HG03442 (cell line): ENCODE results near the gene NFIC.
"Not testable (repeated sequence)": the region's sequence is repeated elsewhere in the genome, so short reads cannot be mapped to it uniquely, and the experiment has no call there.

ENCODE experiments used
- ATAC-seq: cut with Tn5 transposase; IDR thresholded peaks from one replicate; pipeline ENCODE4 v1.9.1; 2021; ENCODE audit warnings: mild to moderate bottlenecking, moderate library complexity; ENCODE audit not compliant: unreplicated experiment

Gene NFIC

DNA sequence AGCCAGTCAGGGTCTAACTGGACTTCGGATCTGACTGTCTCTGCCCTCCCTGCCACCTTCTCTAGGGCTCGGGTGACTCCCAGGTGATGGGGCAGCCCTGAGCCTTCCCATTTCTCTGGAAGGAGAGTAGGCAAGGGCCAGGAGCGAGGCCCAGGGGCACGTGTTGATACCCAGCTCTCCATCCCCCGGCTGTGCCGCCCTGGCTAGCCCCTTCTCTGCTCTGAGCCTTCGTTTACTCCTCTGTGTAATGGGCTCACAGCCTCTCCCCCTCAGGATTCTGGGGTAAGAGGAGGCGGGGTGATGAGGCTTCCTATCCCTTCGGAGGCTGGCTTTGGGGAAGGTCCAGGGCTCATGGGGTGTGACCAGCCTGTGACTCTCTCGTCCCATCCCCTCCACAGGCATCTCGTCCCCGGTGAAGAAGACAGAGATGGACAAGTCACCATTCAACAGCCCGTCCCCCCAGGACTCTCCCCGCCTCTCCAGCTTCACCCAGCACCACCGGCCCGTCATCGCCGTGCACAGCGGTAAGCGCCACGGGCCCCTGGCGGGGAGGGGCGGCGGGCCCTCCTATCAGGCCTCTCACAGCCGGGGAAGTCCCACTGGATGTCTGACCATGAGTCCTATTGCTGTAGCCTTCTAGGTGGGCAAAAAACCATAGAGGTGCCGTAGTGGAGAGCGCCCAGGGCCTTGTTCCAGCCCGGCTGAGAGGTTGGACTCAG is 82.4 kb downstream of the NFIC start:
- no peak for ATAC-seq

DNA sequence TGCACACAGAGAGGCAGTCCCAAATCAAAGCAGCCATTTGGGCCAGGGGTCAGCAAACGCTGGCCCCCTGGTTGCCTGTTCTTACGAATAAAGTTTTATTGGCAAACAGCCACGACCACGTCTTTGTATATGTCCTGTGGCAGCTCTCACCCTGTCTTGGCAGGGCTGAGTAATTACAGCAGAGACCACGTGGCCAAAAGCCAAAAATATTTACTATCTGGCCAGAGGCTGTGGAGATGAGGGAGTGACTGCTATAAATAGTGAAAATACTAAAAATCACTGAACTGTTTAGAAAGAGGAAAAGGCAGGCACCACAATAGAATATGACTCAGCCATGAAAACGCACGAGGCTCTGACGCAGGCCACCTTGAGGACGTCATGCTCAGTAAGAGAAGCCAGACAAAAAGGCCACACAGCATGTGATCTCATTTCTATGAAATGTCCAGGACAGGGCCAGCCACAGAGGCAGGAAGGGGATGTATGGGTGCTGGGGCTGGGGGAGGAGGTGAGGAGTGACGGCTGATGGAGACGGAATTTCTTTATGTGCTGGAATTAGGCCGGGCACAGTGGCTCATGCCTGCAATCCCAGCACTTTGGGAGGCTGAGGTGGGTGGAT is 84.5 kb downstream of the NFIC start:
- no peak for ATAC-seq

- no peak for ATAC-seq
Measured at GRCh38 chr19:3451451-3451866, 85.1 kb downstream of the NFIC start.

GRCh38 chr19:3452171-3452941 is 86.0 kb downstream of the NFIC start:
- no peak for ATAC-seq

- ATAC-seq, result not testable (repeated sequence)
Measured at GRCh38 chr19:3452942-3453214, 86.5 kb downstream of the NFIC start.

DNA sequence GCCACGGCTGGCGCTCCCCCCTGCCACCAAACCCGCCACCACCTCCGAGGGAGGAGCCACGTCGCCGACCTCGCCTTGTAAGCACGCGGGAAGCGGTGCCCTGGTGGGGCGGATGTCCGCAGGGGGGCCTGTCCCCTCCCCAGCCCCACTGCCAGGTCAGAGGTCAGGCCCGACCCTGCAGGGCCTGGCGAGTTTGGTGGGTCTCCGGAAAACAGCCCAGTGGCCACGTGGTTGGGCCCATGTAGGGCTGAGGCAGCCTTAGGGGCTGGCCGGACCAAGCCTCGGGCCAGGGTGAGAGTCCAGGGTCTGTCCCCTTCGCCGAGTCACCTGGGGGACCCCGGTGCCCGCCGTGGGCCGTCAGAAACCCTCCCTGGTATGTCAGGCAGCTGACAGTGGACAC is 87.5 kb downstream of the NFIC start:
- ATAC-seq, result no peak

DNA sequence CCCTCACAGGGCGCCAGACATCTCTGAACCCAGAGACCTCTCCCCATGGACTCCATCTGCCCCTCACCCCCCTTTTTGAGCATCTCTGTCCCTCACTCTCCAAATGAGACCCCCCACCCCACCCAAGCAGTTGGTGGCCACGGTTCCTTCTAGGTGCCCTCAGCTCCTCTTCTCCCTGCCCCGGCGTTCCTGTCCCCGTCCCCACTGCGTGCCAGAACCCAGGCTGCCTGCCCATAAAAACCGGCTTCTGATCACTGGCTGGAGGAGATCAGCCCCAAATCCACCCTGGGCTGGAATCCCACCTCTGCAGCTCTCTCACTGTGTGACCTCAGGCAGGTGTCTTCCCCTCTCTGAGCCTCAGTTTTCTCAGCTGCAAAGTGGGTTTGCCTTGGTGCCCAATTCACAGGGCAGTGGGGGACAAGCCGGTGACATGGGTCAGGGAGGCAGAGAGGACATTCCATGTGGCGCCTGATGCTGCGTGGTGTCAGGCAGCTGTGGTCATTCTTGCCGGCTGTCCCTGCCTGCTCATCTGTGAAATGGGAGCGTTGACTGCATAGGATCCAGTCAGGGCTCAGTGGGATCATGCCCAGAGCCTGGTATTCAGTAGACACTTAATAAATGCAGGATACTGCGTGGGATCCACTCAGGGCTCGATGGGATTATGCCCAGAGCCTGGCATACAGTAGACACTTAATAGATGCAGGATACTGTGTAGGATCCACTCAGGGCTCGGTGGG is 88.4 kb downstream of the NFIC start:
- ATAC-seq, result no peak

DNA sequence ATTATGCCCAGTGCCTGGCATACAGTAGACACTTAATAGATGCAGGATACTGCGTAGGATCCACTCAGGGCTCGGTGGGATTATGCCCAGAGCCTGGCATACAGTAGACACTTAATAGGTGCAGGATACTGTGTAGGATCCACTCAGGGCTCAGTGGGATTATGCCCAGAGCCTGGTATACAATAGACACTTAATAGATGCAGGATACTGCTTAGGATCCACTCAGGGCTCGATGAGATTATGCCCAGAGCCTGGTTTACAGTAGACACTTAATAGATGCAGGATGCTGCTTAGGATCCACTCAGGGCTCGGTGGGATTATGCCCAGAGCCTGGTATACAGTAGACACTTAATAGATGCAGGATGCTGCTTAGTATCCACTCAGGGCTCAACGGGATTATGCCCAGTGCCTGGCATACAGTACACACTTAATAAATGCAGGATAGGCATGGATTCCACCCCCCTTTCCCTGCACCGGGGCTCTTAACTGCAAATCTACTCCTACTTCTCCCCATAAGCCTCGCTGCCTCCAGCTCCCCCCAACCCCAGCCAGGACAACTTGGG is 89.1 kb downstream of the NFIC start:
- no peak for ATAC-seq

DNA sequence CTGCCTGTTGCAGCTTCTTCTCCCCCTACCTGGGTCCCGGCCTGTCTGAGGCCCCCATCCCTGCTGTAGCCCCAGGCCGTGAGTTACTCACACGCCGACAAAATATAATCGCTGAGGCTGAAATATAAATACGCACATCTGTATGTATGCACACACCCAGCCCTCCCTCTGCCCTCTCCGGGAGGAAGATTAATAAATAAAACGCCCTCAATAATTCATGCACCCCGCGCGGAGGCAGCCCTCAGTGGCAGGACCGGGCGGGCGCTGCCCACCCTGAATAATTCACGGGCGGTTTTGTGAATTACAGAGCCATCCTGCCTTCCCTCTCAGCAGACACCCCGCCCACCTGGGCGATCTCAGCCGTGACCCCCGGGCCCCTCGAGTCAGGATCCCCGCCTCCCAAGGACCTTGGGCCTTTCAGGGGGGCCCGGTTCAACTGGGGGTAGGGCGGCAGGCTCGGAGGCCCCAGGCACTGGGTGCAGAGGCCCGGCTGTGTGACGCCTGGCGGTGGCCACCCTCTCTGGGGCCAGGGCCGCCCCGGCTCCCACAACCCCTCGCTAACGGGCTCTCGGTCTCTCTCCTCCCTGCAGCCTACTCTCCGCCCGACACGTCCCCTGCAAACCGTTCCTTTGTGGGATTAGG is 89.7 kb downstream of the NFIC start:
- ATAC-seq, result no peak

DNA sequence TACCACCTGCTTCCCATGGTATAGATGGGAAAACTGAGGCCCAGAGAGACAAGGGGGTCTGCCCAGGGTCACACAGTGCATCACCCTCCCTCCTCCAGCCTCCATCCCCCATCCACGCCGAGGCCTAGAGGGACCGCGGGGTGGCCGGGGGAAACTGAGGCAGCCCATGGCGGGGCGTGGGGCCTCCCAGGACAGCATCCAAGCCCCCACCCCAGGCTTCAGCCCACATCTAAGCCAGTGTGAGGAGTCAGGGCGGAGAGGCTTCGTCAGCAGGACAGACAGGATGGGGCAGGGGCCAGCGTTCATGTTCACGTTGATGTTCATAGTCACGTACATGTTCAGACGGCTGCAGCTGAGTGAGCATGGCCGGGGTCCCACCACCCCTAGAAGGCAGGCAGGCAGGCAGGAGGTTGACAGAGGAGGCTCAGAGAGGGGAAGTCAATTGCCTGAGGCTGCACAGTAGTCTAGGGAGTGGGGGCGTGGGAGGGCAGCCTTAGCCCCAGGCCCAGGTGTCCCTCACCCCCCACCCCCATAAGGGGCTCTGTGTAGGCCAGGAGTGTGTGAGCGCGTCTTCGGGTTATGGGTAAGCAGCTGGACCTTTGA is 90.6 kb downstream of the NFIC start:
- ATAC-seq, result no peak

DNA sequence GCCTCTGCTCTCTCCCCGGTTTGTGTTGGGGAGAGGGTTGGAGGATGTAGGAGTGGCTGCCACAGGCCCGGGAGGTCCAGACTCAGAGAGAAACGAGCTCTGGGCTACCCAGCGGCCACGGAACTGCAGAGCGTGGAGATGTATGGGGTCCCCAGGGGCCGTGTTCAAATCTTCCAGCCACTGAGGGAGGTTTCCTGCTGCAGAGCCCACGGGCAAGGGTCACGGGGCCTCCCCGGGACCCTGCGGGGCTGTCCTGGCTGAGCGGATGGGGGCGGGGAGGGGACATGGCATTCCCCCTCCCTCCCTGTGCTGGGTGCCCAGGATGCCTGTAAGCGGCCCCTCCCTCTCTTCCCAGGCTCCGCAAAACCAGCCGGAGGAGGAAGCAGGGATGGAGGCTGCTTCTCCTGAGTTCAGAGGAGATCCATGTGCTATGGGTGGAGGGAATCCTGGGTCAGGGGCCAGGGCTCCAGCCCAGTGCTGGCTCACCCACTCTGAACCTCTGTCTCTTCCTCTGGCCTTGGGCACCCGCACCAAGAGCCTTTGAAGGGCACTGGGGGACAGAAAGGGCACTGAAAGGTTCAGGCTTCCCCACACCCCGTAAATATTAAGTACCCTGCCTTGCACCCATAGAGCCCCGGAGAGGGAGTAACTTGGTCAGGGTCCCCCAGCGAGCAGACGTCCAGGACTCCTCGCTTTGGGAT is 91.3 kb downstream of the NFIC start:
- ATAC-seq, result no peak

DNA sequence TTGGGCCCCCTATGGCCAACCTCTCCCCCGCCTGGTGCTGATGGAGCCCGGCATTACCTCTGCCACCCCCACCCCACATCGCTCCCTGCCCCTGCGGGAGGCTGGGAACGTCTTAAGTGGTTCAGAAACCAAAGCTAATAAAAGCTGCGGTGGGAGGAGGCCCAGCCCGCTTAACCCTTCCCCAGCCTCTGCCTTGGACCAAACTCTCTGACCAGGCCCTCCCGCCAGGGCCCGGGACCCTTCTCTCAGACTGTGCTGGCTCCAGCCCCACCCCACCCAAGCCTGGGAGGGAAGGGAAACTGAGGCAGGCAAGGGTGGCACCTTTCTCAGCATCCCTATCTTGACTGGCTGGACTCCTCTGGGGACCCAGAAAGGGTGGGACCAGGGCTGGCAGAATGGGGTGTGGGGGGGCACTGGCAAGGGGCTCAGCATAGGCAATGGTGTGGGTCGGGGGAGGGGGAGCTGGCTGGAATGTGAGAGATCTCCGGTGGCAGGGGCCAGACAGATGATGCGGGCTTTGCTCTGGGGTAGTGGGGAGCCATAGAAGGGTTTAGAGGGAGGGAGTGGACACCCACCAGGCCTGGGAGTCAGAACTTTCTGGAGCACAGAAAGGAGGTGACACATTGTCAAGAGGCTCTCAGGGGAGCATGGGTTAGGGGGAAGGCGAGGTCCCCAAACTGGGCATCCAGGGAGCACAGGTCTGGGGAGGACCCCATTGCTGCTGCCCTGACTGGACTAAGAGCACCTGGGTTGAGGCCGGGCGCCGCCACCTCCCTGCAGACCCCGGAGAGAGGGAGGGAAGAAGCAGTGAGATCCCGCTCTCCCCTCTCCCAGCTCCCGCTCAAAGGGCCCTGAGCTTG is 92.1 kb downstream of the NFIC start:
- no peak for ATAC-seq

- ATAC-seq, result no peak
Measured at GRCh38 chr19:3459089-3459881, 92.9 kb downstream of the NFIC start.

- no peak for ATAC-seq
Measured at GRCh38 chr19:3459965-3460582, 93.7 kb downstream of the NFIC start.

GRCh38 chr19:3462991-3463713 is 96.8 kb downstream of the NFIC start:
- ATAC-seq, result no peak

GRCh38 chr19:3463714-3464586 is 97.6 kb downstream of the NFIC start:
- no peak for ATAC-seq
